Activated naive CD4-positive, alpha-beta T cell treated with anti-CD3 and anti-CD28 coated beads, Interleukin-2, amount 50 U/mL, for 24 hours (primary cell): ENCODE data around the gene CMTM2.

Experiments
- H3K27ac Mint-ChIP-seq: one replicate; pipeline ENCODE4 v1.8.0; 2021; ENCODE audit warnings: mild to moderate bottlenecking, mixed read lengths
- H3K27me3 Mint-ChIP-seq: one replicate; pipeline ENCODE4 v1.8.0; 2021; ENCODE audit warnings: mixed read lengths
- H3K36me3 Mint-ChIP-seq: one replicate; pipeline ENCODE4 v1.8.0; 2021; ENCODE audit warnings: mixed read lengths
- H3K4me1 Mint-ChIP-seq: one replicate; pipeline ENCODE4 v1.8.0; 2021; ENCODE audit warnings: mixed read lengths
- H3K4me3 Mint-ChIP-seq: one replicate; pipeline ENCODE4 v1.8.0; 2021; ENCODE audit warnings: mild to moderate bottlenecking, mixed read lengths
- H3K9me3 Mint-ChIP-seq: one replicate; pipeline ENCODE4 v1.8.0; 2021; ENCODE audit warnings: mixed read lengths

CMTM2 gene

DNA sequence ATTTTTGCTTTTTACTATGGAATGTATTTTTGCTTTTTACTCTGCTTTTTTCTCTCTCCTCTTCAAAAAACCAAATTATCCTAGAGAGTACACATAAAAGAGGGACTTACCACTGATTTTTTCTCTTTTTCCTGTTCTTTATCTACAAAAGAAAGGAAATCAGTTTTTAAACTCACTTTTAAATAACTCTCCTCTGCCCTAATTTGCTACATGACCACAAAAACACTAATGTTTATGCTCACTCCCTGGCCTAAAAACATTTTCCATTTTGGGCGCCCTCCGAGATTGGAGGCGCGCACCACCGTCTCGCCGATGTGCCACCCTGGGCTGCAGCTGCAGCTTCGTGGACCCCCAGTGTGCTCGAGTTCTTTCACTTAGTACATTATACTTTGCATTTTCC is 30.4 kb upstream of the CMTM2 start:
- H3K27me3 Mint-ChIP-seq: no peaks in the 10 kb centered on the region
- peaks cover 2% of the 10 kb centered on the region for H3K36me3 Mint-ChIP-seq
- peaks cover 59% of the 10 kb centered on the region for H3K4me1 Mint-ChIP-seq
- peak overlapping the region; percentile 72 for H3K4me3 Mint-ChIP-seq
- peak overlapping the region; percentile 79 for H3K27ac Mint-ChIP-seq
- H3K9me3 Mint-ChIP-seq: no peaks in the 10 kb centered on the region

DNA sequence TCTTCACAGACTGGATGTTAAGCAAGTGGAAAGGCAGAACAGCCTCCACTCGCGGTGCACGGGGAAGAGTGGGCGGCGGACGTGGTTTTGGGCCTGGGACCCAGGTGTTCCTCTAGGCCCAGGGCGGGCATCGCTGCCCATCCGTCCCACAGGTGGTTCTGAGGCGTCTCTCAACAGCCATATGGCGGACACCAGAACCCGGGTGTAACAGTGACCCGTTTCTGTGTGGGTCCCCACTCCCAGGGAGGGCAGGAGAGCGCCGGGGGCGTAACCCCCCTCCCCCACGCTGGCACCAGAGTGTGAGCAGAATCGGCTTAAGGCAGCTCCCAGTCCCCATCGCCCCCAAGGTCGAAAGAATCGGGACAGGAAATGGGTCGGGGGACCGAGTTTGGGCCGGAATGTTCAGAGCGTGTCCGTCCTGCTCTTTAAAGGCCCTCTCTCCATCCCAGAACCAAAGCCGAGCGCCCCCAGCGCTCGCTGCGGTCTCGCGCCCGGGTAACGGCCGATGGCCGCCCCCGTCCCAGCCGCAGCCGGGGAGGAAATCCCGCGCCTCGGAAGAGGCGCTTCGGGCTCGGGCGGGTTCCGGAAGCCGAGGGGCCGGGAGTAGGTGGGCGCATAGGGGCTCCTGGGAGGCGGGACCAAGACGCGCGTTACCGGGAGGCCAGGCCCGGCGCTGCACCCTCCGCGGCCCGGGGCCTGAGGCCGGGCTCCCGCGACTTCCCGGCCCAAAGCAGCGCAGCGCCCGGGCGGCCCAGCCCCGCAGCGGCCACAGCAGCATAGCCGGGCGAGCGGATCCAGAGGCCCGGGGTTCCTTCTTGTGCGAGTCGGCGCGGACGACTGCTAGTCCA is 29.8 kb upstream of the CMTM2 start, which contains the start of gene TK2:
TSS of gene TK2 (minus strand) at position 839 of the 848 bp plus-strand sequence. CDS start at position 778, 61 bp downstream.
- Mint-ChIP-seq H3K4me1 (peaks cover 65% of the 10 kb centered on the region), H3K9me3 (no peaks in the 10 kb centered on the region), H3K4me3 (peak within 1 kb of the TSS; percentile 76), H3K27ac (peak within 1 kb of the TSS; percentile 86), H3K36me3 (peaks cover 6% of the 10 kb centered on the region), H3K27me3 (no peaks in the 10 kb centered on the region)

DNA sequence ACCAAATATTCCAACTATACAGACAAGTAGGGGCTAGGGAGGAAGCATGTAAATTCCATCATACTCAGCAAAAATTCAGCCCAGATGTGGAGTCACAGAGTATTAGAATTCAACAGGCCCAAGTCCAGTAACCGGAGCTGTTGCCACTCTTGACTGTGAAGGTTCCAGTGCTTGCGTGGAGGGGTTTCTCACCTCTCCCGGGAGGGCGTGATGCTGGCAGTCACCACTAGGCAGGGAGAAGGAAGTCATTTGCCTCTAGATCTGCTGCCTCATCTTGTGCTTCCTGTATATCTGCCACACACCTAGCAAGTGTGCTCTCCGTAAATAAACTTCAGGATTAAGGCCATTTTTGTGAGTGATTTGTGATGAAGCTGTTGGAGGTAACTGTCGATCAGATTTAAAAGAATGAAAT is 27.9 kb upstream of the CMTM2 start:
- peak overlapping the region; percentile 93 for H3K4me3 Mint-ChIP-seq
- H3K36me3 Mint-ChIP-seq: peaks cover 10% of the 10 kb centered on the region
- no peaks in the 10 kb centered on the region for H3K9me3 Mint-ChIP-seq
- H3K4me1 Mint-ChIP-seq: peaks cover 84% of the 10 kb centered on the region
- no peaks in the 10 kb centered on the region for H3K27me3 Mint-ChIP-seq
- H3K27ac Mint-ChIP-seq: peak overlapping the region; percentile 96

DNA sequence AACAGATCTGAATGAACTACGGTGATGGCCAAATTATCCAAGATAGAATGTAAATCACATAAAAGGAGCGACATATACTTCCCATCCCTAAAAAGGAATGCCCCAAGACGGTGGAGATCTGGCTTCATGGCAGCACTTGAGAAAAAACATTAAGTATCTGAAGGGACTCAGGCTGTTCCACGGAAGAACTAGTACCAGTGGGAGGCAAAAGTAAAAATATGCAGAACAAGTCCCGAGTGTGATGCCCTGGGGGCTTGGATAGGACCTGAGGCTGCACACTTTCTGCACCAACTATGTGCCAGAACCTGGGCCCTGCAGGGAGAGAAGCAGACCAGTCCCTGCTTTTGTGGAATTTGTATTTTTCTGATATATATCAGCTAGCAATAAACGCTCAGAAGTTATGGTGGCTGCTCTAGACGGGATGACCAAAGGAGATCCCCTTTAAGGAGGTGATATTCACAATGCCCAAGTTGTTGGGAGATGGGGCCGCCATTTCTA is 27.4 kb upstream of the CMTM2 start:
- Mint-ChIP-seq H3K36me3 (peaks cover 10% of the 10 kb centered on the region), H3K27me3 (no peaks in the 10 kb centered on the region), H3K9me3 (no peaks in the 10 kb centered on the region), H3K27ac (peak overlapping the region; percentile 96), H3K4me1 (peaks cover 87% of the 10 kb centered on the region), H3K4me3 (peak overlapping the region; percentile 93)

DNA sequence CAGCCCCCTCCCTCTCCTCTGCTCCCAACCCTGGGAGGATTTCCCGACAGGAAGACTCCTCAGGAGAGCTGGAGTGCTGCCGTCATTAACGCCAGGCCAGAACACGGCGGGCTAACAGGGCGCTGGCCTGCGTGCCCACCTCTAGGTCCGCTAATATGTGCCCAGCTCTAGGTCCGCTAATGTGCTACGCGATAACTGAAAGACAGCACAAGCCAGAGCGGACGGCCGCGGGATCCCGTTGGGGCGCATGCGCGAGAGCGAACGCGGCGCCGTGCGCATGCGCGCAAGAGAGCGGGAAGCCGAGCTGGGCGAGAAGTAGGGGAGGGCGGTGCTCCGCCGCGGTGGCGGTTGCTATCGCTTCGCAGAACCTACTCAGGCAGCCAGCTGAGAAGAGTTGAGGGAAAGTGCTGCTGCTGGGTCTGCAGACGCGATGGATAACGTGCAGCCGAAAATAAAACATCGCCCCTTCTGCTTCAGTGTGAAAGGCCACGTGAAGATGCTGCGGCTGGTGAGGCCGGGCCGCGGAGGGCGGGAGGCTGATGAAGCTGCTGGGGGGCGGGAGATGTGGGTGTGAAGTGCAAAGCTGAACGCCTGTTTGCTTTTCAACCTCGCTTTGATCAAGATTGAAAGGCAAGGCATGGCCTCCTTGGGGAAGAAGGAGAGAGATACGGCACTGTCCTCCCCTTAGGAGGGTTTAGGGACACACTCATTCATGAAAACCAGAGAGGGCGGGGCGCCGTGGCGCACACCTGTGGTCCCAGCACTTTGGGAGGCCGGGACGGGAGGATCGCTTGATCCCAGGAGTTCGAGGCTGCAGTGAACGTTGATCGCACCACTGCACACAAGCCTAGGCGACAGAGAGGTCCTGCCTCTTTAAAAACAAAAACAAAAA is 26.7 kb upstream of the CMTM2 start, which contains the start of gene CKLF:
TSS of gene CKLF (plus strand) at position 291 of the 892 bp plus-strand sequence. CDS start at position 431, 140 bp downstream.
- no peaks in the 10 kb centered on the region for H3K9me3 Mint-ChIP-seq
- no peaks in the 10 kb centered on the region for H3K27me3 Mint-ChIP-seq
- H3K36me3 Mint-ChIP-seq: peaks cover 10% of the 10 kb centered on the region
- peaks cover 85% of the 10 kb centered on the region for H3K4me1 Mint-ChIP-seq
- peak within 1 kb of the TSS; percentile 93 for H3K4me3 Mint-ChIP-seq
- H3K27ac Mint-ChIP-seq: peak within 1 kb of the TSS; percentile 96

DNA sequence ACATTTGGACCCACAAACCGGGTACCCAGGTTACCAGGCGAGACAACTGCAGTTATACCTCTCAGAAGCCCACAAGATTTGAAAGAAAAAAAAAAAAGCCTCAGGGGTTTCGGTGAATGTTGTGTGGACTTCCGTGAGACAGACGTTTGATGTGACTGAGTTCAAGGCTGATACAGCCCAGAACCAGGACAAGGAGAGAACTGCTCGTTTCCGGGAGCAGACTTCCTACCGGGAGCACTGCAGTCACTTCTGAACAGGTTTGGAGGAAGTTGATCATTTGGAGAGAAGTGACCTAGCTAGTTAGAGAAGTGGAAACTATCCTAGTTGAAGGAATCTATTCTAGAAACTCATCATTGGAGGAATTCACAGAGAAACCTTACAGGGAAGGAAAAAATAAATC is 26.0 kb upstream of the CMTM2 start:
- peak overlapping the region; percentile 96 for H3K27ac Mint-ChIP-seq
- no peaks in the 10 kb centered on the region for H3K27me3 Mint-ChIP-seq
- peaks cover 83% of the 10 kb centered on the region for H3K4me1 Mint-ChIP-seq
- no peaks in the 10 kb centered on the region for H3K9me3 Mint-ChIP-seq
- H3K36me3 Mint-ChIP-seq: peaks cover 10% of the 10 kb centered on the region
- H3K4me3 Mint-ChIP-seq: peak overlapping the region; percentile 93

DNA sequence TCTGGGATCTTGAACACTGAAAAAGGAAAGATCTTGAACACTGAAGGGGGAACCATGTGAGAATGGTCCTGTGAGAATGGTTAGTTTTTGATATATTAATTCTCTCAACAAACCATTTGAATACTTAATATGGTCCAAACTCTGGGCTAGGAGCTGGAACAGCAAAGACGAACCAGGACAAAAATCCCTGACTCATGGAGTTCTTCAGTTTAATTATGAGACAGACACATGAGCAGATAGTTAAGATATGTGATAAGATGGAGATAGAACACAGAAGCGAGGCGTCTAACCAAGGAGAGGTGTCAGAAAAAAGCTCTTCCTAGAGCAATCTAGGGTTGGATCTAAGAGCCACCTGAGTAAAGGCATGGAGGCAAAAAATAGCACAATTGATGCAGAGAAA is 25.2 kb upstream of the CMTM2 start:
- Mint-ChIP-seq H3K27me3 (no peaks in the 10 kb centered on the region), H3K4me3 (peak overlapping the region; percentile 93), H3K27ac (peak overlapping the region; percentile 96), H3K36me3 (peaks cover 10% of the 10 kb centered on the region), H3K4me1 (peaks cover 81% of the 10 kb centered on the region), H3K9me3 (no peaks in the 10 kb centered on the region)

DNA sequence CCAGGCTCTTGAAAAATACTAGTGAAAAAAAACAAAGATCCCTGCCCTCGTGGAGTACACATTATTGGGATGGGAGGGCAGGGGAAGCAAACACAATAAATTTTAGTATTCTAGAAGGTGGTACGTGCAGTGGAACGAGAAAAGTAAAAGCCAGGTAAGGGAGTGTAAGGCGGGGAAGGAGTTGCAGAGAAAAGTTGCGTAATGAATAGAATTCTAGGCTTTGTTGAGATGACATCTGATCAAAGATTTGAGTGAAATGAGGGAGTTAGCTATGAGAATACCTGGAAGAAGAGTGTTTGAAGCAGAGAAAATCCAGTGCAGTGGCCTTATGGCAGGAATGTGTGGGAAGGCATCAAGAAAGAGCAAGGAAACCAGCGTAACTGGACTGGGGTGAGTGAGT is 24.8 kb upstream of the CMTM2 start:
- Mint-ChIP-seq H3K4me1 (peaks cover 79% of the 10 kb centered on the region), H3K27me3 (no peaks in the 10 kb centered on the region), H3K36me3 (peaks cover 10% of the 10 kb centered on the region), H3K27ac (peak overlapping the region; percentile 96), H3K9me3 (no peaks in the 10 kb centered on the region), H3K4me3 (peak overlapping the region; percentile 93)

DNA sequence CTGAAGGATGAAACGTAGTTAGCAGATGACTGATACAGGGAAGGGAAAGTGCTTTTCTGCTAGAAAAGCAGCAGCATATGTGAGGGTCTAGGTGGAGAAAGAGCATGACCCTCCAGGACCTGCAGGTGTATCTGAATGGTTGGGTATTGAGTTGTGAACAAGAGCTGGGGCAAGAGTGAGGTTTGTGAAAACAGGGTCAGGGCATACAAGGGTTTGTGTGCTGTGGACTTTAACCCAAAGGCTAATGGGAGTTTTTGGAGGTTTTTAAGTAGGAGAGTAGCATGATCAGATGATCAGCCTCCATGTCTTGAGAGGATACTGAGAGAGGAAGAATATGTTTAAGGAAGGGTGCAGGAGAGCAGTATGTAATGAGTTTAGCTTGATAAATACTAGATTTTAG is 19.2 kb upstream of the CMTM2 start:
- Mint-ChIP-seq H3K27ac (peak overlapping the region; percentile 70), H3K36me3 (peaks cover 4% of the 10 kb centered on the region), H3K4me1 (peaks cover 74% of the 10 kb centered on the region), H3K27me3 (no peaks in the 10 kb centered on the region), H3K9me3 (no peaks in the 10 kb centered on the region), H3K4me3 (no peak overlapping the region)

DNA sequence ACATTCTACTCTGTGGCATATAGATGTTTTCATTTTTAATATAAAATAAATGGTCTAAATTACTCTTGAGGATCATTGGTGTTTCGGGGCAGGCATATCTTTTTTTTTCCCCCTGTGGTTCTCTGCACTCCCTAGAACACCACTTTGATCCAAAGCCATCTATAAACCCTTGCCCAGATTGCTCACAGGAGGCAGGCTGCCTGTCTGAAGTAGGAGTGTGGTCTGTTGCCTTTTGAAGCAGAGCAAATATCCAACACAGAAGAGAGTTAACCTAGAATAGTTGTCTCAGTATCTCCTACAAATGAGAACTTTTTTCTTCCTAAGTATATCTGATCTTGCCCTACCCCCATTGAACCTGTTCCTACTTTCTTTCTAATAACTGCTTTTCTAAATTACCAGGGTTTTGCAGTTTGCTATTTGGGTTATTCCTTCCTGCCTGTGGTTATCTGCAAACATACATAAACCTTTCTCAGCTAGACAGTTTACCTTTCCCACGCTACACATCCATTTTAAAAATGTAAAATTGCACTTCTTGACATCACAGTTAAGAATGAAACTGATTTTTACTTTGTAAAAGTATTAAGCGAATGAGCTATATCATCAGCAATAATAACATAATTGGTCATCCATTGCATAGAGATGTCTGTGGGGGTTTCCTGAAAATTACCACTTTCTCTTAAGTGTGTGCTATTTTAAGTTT is 17.7 kb upstream of the CMTM2 start:
- Mint-ChIP-seq H3K27me3 (no peaks in the 10 kb centered on the region), H3K36me3 (peaks cover 2% of the 10 kb centered on the region), H3K27ac (peak overlapping the region; percentile 64), H3K4me1 (peaks cover 60% of the 10 kb centered on the region), H3K4me3 (no peak overlapping the region), H3K9me3 (no peaks in the 10 kb centered on the region)

DNA sequence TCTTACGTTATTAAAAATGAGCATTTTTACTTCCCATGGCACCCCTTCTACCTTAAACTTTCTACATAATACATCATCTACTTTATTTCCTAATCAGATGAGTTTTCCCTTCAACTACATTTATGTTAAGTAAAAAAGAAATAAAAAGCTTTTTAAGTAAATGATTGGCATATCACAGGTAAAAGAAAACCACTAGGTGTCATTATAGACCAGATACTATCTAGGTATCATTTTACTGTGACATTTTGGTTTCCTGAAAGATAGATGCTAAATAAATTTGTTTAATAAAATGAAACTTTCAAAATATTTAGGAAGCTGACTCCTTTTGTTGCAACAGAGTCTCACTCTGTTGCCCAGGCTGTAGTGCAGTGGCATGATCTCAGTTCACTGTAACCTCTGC is 16.9 kb upstream of the CMTM2 start:
- Mint-ChIP-seq H3K9me3 (peaks cover 2% of the 10 kb centered on the region), H3K4me3 (no peak overlapping the region), H3K27me3 (no peaks in the 10 kb centered on the region), H3K36me3 (peaks cover 8% of the 10 kb centered on the region), H3K4me1 (peaks cover 58% of the 10 kb centered on the region), H3K27ac (no peak overlapping the region)

DNA sequence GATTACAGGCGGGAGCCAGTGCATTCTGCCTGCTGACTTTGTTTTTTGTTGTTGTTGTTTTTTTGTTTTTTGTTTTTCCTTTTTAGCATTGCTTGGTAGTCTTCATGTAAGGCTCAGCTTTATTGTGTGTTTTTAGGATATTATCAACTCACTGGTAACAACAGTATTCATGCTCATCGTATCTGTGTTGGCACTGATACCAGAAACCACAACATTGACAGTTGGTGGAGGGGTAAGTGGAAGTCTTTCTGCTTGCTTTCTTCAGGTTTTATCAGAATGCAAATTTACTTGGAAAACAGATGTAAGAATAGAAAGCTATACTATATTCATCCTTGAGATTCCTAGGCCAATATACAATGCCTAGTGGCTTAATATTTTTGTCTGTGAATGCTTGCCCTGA is 16.3 kb upstream of the CMTM2 start:
- H3K4me1 Mint-ChIP-seq: peaks cover 60% of the 10 kb centered on the region
- peaks cover 11% of the 10 kb centered on the region for H3K36me3 Mint-ChIP-seq
- H3K27ac Mint-ChIP-seq: peak overlapping the region; percentile 18
- H3K27me3 Mint-ChIP-seq: no peaks in the 10 kb centered on the region
- peaks cover 3% of the 10 kb centered on the region for H3K9me3 Mint-ChIP-seq
- H3K4me3 Mint-ChIP-seq: no peak overlapping the region

DNA sequence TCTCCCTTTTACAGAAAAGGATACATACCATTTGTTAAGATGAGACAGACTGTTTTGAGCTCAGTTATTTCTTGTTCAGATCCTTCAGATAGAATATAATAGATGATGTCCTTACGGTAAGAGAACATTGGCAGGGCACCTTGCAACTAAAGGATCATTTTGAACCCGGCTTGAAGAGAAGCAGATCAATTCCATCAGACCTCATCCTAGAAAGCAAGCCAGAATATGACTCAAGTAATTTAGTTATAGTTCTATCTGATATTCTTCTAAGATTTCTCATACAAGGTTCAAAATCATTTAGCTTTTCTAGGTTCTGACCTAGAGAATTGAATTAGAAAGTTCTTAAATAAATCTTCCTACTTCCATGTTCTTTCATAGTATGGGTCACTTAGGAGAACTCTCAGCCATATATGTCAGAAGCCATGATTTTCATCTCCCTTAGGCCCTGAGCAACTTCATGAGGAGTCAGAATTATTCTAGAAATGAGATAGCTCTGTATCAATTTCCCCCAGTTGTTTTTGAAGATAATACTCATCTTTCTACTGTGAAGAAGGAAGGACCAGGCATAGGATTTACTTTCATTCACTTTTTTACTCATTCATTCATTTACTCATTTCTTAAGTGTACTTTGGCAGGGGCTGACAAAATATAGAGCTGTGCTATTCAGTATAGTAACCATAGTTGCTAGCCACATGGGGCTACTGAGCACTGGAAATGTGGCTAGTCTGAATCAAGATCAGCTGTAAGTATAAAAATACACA is 15.5 kb upstream of the CMTM2 start:
- no peak overlapping the region for H3K4me3 Mint-ChIP-seq
- peaks cover 56% of the 10 kb centered on the region for H3K4me1 Mint-ChIP-seq
- peaks cover 3% of the 10 kb centered on the region for H3K9me3 Mint-ChIP-seq
- H3K27ac Mint-ChIP-seq: peak overlapping the region; percentile 14
- H3K36me3 Mint-ChIP-seq: peaks cover 11% of the 10 kb centered on the region
- no peaks in the 10 kb centered on the region for H3K27me3 Mint-ChIP-seq

DNA sequence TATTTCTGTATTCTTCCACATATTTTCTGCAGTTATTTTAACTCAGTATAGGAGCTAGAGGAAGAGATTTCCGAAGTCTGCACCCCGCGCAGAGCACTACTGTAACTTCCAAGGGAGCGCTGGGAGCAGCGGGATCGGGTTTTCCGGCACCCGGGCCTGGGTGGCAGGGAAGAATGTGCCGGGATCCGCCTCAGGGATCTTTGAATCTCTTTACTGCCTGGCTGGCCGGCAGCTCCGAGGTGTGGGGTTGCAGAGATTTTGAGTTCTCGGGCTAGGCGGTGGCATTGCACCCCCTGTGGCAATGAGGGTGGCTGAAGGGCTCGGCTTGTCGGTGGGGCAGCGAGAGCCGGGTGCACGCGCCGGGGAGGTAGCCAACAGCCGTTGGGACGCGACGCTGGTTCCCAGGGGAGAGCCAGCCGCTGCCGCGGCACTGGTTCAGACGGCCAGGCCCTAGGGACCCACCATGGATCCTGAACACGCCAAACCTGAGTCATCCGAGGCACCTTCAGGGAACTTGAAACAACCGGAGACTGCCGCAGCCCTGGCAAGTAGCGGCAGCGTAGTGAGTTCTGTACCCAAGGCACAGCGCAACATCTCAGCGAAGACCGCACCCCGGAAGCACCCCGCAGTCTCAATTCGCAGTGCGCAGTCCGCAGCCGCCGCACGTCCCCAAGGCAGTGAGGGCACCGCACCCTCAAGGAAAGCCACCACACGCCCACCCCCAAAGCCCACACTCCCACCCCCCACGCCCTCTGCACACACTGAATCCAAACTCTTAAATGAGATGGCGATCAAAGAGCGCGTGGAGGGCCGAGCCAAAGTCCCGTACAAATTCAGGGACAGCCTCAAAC is 13.0 kb upstream of the CMTM2 start, which contains the start of gene CMTM1:
TSS of gene CMTM1 (plus strand) at position 389 of the 851 bp plus-strand sequence. CDS start at position 464, 75 bp downstream.
- H3K36me3 Mint-ChIP-seq: peaks cover 9% of the 10 kb centered on the region

More for the DNA sequence above, 13.0 kb upstream of the CMTM2 start, which contains the start of gene CMTM1:
- no peak within 1 kb of the TSS for H3K4me3 Mint-ChIP-seq
- H3K27me3 Mint-ChIP-seq: no peaks in the 10 kb centered on the region
- peaks cover 3% of the 10 kb centered on the region for H3K9me3 Mint-ChIP-seq
- peaks cover 38% of the 10 kb centered on the region for H3K4me1 Mint-ChIP-seq
- no peak within 1 kb of the TSS for H3K27ac Mint-ChIP-seq
